NCI-H82 treated with DMSO at 0.1 percent for 48 hours (cell line): ENCODE results near the gene ITGAV.
A peak's percentile ranks its signal among the peaks of the same experiment; 100 is the strongest.
"Not testable (repeated sequence)": the region's sequence is repeated elsewhere in the genome, so short reads cannot be mapped to it uniquely, and the experiment has no call there.

Source experiments
- DNase-seq: peaks from one replicate; lab custom pipeline; 2025; ENCODE audit not compliant: unreplicated experiment; lab: John Stamatoyannopoulos, UW

Gene ITGAV

DNA sequence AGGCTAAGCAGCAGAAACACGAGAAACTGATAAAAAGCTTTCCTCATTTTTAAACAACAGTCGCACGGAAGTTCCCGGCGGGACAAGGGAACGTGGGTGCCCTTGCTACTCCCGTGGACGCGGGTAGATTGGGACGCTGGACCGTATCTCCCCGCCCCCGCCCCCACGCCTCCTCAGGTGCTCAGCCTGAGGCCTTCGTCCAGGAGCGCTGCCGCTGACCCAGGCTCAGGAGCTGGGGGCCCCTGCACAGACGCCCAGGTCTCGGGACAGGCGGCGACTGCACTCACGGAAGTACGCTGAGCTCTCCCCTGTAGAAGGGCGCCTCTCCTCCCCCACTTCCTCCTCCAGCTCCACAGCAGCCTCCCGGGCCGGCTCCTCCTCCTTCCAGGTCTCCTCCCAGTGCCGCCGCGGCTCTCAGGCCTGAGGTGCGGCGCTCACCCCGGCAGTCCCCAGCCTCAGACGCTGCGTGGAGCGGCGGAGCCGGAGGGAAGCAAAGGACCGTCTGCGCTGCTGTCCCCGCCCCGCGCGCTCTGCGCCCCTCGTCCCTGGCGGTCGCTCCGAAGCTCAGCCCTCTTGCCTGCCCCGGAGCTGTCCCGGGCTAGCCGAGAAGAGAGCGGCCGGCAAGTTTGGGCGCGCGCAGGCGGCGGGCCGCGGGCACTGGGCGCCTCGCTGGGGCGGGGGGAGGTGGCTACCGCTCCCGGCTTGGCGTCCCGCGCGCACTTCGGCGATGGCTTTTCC, at the start of gene ITGAV:
TSS of gene ITGAV (plus strand) at position 445 of the 738 bp plus-strand sequence. CDS start at position 728, 283 bp downstream.
- DNase-seq: peak; percentile 73

DNA sequence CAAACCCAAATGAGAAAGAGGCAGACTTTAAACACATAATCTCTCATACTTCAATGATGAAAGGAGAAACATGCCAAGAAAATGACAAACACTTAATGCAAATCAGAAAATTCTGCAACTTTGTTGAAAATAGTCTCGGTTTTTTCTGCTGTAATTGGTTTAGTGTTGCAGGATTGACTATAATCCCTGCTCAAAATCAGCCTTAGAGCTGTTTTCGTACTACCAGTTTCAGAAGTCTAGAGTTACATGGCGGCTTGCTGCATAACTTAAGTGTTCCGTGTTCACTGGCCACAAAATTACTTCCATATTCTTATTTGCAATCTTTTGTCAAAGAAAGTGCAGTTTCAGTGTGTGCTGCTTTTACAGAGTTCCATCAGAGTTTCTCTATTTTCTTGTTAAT, 48.9 kb upstream of the ITGAV start:
- DNase-seq: peak; percentile 37

DNA sequence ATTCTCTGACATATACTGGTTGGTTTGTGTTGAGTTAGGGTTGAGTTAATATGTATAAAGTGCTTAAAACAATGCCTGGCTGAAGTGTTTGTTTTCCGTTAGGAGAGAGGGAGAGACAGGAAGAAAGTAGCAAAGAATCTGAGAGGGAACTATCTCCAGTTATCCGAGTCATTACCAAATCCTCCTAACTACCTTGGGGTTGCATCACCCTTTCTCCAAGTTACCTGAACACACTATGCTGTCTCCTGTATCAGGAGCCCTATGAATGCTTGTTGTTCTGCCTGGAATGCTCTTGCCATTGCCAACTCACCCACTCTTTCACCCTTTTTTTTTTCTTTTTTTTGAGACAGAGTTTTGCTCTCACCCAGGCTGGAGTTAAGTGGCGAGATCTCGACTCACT, 47.9 kb upstream of the ITGAV start:
- DNase-seq: no peak

DNA sequence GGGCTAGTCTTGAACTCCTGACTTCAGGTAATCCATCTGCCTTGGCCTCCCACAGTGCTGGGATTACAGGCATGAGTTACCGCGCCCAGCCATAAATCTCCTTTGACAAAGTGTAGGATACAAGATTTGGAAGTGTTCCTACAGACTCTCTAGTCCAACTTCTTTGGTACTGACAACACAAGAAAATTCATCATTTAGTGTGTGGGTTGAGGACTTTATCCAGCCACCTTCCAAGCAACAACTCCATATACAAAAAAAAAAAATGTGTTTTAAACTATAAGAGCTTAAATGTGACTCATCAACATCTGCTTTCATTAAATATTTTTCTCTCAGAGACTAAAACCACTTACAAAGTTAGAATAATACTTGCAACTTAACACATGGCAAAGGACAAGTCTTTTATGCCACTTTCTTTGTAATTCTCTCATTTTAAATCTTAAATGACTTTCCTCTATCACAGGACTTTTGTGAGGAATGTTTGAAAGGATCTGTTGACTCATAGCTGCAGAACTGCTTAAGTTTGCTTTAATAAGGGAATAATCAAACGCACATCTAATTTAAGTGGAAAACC, 46.2 kb upstream of the ITGAV start:
- DNase-seq: no peak

DNA sequence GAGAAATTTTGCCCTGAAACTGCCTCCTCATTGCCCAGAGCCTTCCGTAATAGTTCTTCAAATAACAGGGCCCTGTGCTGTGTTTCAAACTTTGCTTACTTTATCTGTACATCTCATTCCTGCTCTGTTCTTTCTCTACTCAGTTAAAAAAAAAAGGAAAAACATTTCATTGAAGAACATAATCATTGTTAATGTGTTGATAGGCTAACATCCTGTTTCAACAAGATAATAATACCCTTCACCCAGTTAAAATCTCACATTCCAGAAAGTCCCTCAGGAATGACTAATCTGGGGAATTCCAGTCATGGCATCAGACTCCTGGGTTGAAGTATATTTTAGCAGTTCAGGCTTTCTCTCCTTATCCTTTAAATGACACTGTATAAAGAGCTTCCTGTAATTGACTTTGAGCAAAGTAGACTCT, 45.6 kb upstream of the ITGAV start:
- DNase-seq: no peak

DNA sequence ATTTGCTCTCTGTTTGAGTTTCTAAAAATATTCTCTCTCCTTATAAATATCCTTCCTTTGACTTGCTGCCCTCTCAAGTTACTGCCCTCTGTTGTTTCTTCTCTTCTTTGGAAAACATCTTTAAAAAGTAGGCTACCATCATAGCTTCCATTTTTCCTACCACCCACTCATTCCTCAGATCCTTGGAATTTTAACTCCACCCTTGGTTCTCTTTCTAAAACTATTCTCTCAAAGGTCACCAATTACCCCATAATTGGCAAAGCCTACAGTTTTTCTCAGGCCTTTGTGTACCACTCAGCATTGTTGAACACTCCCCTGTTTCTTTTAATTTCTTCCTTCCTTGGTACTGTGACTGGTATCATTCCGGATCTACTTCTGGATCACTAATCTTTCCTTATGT, 43.0 kb upstream of the ITGAV start:
- no peak for DNase-seq

DNA sequence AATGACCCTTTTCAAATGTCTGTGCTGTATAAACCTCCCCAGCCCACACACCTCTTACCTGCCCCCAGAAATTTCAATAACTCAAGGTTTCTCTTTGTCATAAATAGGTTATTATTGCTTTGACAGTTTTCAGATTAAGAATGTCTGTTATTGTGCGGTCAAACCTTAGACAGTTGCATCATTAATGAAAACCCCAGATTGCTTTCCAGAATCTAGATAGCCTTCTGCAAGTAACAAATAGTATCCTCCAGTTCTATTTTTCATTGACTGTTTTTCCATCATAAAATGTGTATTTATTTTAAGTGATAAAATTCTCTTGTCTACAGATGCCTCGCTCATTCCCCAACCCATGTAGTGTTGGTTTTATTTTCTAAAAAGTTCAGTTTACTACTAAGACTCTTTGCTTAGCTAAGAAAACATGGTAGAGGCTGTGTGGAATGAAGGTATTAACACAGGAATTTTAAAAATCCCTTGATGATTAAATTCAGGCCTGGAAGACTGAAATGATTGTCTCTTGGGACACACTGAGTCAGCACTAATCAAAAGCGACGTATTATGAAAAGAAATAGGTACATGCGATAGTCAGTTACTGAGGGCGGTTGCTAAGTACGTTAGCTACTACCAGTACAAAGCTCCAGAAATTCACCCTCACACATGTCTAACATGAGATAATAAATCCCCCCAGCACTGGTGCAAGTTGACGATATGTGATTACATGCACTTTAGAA, 38.4 kb upstream of the ITGAV start:
- no peak for DNase-seq

DNA sequence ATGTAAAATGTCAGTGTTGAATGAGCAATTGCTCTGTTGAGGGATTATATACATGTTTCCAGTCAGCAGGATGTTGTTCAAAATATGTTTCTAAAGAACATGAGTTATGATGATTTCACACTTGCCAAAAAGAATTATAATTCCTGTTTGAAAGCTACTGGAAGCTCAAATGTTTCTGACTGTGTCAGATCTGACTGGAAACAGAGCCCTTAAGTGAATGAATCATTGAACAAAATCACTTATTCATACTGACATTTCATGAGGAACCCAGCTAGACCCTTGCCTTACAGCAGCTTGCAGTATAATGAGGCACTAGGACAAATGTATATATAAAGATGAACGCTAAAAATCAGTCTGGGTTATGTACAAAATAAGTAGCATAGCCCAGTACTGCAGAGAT, 35.4 kb upstream of the ITGAV start:
- no peak for DNase-seq

DNA sequence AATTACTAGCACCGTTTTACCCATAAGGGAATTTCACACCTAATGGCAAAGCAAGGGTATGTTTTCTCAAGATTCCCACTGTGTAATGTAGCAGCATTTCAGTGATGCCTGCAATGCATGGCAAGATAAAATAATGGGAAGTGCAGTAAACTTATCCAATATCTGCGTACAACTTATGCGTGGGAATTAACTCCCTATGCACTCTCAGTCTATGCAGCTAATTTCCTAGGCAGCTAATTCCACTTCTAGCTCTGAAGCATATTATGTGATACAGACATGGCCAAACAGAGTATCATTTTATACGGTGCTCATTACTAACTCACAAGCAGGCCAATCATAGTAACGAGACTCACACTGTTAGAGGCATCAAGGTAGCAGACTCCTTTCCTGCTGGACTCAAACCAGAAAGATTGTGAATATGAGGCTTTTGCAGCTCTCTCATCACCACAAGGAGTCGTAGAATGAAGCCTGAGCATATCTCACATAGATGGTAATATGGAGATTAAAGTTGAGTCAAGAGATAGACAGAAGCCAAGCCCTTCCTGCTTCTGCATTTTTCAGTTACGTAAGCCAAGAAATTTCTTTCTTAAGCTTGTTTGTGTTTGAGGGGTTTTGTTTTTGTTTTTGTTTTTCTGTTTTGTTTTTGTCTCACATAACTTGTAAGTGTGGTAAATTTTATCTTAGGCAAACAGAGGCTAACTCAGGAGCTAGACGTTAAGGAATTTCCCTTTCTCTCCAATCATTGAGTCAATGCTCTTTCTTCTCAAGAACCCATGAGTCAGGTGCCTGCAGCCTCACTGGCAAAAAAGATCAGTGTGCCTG, 34.8 kb upstream of the ITGAV start:
- no peak for DNase-seq

DNA sequence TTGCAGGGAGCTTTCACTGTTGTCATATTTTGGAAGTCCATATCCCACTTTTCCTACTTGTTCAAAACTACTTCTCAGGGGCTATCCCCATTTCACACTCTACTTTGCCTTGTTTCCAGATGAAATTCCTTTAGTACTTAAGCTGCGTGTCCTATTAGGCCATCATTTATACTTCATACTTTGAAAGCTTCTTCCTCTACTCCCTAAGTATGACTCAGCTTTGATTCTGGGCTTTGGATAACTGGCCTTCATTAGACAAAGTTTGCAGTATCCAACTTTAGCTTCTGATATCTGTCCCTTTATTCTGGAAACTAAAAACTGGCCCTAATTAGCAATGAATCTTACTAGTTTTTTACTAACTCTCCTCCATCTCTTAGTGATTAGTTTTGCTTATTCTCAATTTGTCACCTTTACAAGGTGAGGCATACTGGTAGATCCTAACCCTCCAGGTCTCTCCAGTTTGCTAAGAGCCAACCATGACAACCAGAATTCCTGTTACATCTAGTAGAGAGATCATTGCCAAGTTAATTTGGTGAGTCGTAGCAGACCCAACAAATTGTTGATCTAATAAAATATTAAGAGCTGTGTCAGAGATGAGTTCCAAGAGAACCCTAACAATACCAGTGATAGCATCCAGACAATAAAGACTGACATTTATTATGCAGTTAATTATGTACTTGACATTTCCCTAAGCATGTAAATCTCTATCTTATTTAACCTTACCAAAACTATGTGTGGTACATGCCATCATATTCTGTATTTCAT, 31.2 kb upstream of the ITGAV start:
- no peak for DNase-seq

DNA sequence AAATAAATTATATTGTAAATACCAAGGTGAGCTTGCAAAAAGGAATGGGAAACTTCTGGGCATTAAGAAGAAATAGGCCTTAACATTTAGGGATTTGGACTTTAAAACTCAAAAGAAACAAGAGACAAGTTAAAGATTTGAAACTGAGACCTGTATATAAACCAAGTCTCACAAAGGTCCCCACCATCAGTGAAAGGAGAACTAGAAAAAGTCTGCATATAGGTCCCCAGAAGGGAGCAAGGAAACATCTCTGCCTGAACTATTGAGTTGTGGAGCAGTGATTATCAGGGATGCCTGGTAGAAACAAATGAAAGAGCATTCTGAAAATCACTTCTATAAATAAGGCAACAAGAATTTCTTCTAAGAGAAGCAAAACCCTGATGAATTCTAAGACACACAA, 30.5 kb upstream of the ITGAV start:
- DNase-seq: no peak

DNA sequence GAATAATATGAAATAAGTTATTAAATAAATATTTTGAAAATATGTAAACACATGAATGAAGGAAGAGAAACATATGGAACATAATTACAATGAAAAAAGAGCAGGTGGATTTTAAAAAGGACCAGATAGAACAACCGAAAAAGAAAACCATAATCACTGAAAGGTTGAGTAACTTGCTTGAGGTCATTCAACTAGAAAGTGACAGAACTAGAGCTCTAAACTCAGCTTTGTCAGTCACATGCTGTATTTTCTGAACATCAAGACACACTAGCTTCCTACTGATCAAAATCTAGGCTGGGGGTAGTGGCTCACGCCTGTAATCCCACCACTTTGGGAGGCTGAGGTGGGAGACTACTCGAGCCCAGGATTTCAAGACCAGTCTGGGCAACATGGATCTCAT, 30.0 kb upstream of the ITGAV start:
- DNase-seq: no peak

DNA sequence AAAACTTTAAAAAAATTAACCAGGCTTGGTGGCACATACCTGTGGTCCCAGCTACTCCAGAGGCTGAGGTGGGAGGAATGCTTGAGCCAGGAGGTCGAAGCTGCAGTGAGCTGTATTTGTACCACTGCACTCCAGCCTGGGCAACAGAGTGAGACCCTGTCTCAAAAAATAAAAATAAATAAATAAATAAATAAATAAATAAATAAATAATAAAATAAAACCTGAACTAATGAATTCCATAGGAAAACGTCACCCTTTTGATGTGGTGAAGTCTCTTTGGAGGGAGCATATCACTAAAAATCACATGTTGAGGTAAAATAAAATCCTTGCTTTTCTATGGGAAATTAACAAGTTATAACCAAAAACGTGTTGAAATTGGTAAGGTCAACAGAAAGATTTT, 29.6 kb upstream of the ITGAV start:
- DNase-seq: no peak

DNA sequence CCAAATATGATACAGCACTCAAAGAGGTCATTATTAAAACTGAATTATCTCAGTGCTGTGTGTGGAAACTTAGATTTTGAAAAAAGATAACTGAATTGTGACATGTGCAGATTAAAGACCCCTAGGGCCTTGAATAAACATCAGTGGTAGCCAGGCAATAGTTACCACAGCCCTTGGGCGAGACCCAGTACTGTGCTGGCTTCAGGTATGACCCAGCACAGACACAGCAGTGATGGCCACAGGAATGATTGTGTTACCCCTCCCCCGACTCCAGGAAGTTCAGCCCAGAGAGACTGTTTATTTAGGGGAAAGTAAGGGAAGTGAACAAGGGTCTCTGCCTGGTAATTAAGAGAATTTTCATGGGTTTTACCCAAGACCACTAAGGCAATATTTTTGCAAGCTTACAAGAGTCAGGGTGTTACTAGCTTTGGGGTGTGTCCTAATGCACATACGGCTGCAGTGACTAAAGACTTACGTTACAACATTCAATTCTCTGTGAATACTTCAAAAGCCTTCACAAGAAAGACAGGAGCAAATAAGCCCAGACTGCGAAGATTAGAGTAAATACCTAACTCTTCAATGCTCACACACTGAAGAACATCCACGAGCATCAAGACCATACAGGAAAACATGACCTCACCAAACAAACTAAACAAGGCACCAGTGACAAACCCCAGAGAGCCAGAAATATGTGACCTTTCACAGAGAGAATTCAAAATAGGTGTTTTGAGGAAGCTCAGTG, 28.2 kb upstream of the ITGAV start:
- DNase-seq: no peak

DNA sequence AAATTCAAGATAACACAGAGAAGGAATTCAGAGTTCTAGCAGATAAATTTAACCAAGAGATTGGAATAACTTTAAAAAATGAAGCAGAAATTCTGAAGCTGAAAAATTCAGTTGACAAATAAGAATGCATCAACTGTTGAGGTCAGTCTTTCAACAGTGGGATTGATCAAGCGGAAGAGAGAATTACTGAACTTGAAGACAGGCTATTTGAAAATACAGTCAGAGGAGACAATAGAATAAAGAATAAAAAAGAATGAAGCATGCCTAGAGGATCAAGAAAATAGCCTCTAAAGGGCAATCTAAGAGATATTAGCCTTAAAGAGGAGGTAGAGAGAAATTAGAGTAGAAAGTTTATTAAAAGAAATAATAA, 27.7 kb upstream of the ITGAV start:
- DNase-seq: no peak

DNA sequence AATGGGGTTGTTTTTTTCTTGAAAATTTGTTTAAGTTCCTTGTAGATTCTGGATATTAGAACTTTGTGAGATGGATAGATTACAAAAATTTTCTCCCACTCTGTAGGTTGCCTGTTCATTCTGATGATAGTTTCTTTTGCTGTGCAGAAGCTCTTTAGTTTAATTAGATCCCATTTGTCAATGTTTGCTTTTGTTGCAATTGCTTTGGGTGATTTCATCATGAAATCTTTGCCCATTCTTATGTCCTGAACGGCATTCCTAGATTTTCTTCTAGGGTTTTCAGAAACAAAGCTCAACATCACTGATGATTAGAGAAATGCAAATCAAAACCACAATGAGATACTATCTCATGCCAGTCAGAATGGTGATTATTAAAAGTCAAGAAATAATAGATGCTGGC, 21.3 kb upstream of the ITGAV start:
- not testable (repeated sequence) for DNase-seq

DNA sequence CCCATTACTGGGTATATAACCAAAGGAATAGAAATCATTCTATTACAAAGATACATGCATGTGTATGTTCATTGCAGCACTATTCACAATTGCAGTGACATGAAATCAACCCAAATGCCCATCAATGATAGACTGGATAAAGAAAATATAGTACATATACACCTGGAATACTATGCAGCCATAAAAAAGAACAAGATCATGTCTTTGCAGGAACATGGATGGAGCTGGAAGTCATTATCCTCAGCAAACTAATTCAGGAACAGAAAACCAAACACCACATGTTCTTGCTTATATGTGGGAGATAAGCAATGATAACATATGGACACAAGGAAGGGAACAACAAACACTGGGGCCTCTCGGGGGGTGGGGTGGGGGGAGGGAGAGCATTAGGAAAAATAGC, 20.7 kb upstream of the ITGAV start:
- DNase-seq: not testable (repeated sequence)

DNA sequence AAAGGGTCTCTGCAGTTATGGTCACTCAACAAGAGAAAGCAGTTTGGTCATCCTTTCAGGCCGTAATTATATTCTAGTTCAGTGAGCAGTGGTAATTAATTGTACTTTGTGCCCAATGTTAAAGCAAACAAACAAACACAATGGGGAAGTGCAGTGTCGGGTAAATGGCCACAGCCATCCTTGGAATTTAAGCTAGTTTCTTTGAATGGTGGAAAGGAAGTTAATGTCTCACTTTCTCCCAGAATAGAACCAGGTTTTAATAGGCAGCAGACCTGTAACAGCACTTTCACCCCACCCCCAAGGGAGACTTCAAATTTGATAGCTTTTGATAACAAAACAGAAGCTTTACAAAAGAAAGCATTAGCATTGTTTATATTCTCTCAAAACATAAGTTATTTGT, 20.0 kb upstream of the ITGAV start:
- DNase-seq: no peak

DNA sequence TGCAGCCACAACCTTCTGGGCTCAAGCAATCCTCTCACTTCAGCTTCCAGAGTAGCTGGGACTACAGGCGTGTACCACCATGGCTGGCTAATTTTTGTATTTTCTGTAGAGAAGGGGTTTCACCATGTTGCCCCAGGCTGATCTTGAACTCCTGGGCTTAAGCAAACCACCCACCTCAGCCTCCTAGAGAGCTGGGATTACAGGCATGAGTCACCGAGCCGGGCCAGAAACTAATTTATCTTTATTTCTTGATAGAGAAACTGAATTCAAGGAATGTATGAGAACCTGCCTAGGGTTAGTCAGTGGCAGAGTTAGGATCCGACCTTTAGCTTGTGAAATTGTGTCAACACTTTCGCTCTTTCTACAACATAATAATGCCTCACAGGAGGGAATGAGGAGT, 19.3 kb upstream of the ITGAV start:
- no peak for DNase-seq

DNA sequence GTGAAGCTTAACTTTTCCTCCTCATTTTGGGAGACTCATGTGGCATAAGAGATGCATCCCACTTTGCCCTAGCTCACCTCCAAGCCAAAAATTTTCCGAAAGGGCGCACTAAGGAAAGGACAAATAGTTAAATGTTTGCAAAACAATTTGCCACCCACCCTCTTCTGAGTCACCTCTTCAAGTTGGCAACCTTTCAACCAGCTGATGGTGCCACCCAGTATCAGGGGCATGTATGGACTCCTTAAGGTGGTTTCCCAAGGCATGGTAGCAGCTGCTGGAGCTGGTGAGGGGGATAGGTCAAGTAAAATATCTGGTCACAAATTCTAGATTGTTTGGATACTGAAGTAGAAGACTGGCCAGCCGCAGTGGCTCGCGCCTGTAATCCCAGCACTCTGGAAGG, 17.2 kb upstream of the ITGAV start:
- no peak for DNase-seq
